COLO829 (cell line): ENCODE measurements around the gene RNF112.

Source experiments
- DNase-seq: peaks from one replicate; pipeline ENCODE4 v3.0.0; 2012; ENCODE audit warnings: low spot score

Gene RNF112

GRCh38 chr17:19387921-19388521 lies 23.0 kb upstream of the RNF112 start:
- DNase-seq: no peak

- no peak for DNase-seq
These were observed 21.9 kb upstream of the RNF112 start for GRCh38 chr17:19388791-19389785.

- DNase-seq: no peak
These were observed 20.1 kb upstream of the RNF112 start for GRCh38 chr17:19390951-19391350.

GRCh38 chr17:19391432-19391831 lies 19.6 kb upstream of the RNF112 start:
- no peak for DNase-seq

- no peak for DNase-seq
These were observed 18.7 kb upstream of the RNF112 start for GRCh38 chr17:19392303-19392702.

GRCh38 chr17:19397556-19398041 lies 13.4 kb upstream of the RNF112 start:
- no peak for DNase-seq

GRCh38 chr17:19398301-19399181 lies 12.5 kb upstream of the RNF112 start:
- no peak for DNase-seq

GRCh38 chr17:19399750-19400450 lies 11.1 kb upstream of the RNF112 start:
- no peak for DNase-seq

- no peak for DNase-seq
These were observed 9.6 kb upstream of the RNF112 start for GRCh38 chr17:19401321-19402010.

GRCh38 chr17:19402171-19402570 lies 8.9 kb upstream of the RNF112 start:
- DNase-seq: no peak

- DNase-seq: no peak
These were observed 8.0 kb upstream of the RNF112 start for GRCh38 chr17:19403021-19403420.

GRCh38 chr17:19404264-19404663 lies 6.8 kb upstream of the RNF112 start:
- no peak for DNase-seq

- DNase-seq: no peak
These were observed 5.9 kb upstream of the RNF112 start for GRCh38 chr17:19405114-19405513.

GRCh38 chr17:19407601-19408345 lies 3.3 kb upstream of the RNF112 start:
- DNase-seq: no peak

GRCh38 chr17:19408346-19408710 lies 2.7 kb upstream of the RNF112 start:
- DNase-seq: no peak

- DNase-seq: no peak
These were observed 2.0 kb upstream of the RNF112 start for GRCh38 chr17:19409066-19409465.

GRCh38 chr17:19409509-19409908 lies 1.5 kb upstream of the RNF112 start:
- peak; percentile 25 for DNase-seq

- no peak for DNase-seq
These were observed 941 bp upstream of the RNF112 start for GRCh38 chr17:19410091-19410490.

GRCh38 chr17:19411631-19412030 lies 599 bp downstream of the RNF112 start:
- no peak for DNase-seq

GRCh38 chr17:19412510-19412909 lies 1.5 kb downstream of the RNF112 start:
- DNase-seq: no peak
